Glutamatergic neuron (in vitro differentiated cells): ENCODE measurements around the gene HS2ST1. TPM values are rescaled to one million over a fixed set of nuclear protein-coding genes. Genes with fewer than 3 reads are reported as not detected.

Source experiments
- DNase-seq: peaks from one replicate; pipeline ENCODE4 v3.0.0; 2022
- H3K27ac Mint-ChIP-seq: one replicate; pipeline ENCODE4 v1.8.0; 2020; ENCODE audit warnings: mild to moderate bottlenecking, mixed read lengths, inconsistent platforms; ENCODE audit not compliant: unreplicated experiment
- H3K27me3 Mint-ChIP-seq: one replicate; pipeline ENCODE4 v1.8.0; 2020; ENCODE audit warnings: mild to moderate bottlenecking, moderate library complexity, mixed read lengths, inconsistent platforms; ENCODE audit not compliant: unreplicated experiment
- H3K36me3 Mint-ChIP-seq: one replicate; pipeline ENCODE4 v1.8.0; 2020; ENCODE audit warnings: mild to moderate bottlenecking, mixed read lengths, inconsistent platforms; ENCODE audit not compliant: unreplicated experiment
- H3K4me1 Mint-ChIP-seq: one replicate; pipeline ENCODE4 v1.8.0; 2020; ENCODE audit warnings: mild to moderate bottlenecking, low read depth, mixed read lengths, inconsistent platforms; ENCODE audit not compliant: unreplicated experiment
- H3K4me3 Mint-ChIP-seq: one replicate; pipeline ENCODE4 v1.8.0; 2020; ENCODE audit warnings: mild to moderate bottlenecking, mixed read lengths, inconsistent platforms; ENCODE audit not compliant: unreplicated experiment
- H3K9me3 Mint-ChIP-seq: one replicate; pipeline ENCODE4 v1.8.0; 2020; ENCODE audit warnings: mild to moderate bottlenecking, moderate library complexity, mixed read lengths, inconsistent platforms; ENCODE audit not compliant: unreplicated experiment
- CTCF ChIP-seq: fragments of 200-600 bp; sonication (generic); IDR thresholded peaks from one replicate; pipeline ENCODE4 v1.5.0; 2021; ENCODE audit not compliant: partially characterized antibody, unreplicated experiment
- total RNA-seq: library from RNA; stranded (reverse); fragmentation: NEBNext Ultra II Directional; extraction: Animal tissue kit (Norgen Biotek cat#: 25700); gene quantifications from one replicate; pipeline ENCODE4 v1.2.1, GENCODE V29; 2021; ENCODE audit not compliant: unreplicated experiment

Gene HS2ST1
- total RNA-seq, 1 donor from 2014 or later, result 12.9 TPM

DNA sequence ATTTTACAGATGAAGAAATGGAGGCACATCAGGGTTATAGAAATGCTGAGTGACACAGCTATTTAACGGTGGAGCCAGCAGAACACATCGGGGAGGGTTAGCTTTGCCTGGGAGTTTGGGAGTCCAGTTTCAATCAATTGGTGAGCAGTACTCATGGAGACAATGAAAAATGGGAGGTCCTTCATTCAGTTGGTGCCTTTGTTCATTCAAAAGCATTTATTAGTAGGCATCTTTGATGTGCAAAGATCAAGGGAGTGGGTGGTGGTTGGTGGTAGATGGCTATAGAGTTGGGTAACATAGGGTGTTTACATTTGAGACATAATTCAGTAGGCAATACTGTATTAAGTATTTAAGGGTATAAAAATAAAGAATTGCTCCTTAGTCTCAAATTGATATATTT, 230.5 kb downstream of the HS2ST1 start:
- Mint-ChIP-seq H3K4me3 (no peak overlapping the region), H3K4me1 (peaks cover 7% of the 10 kb centered on the region), H3K9me3 (no peaks in the 10 kb centered on the region), H3K27me3 (peaks cover 1% of the 10 kb centered on the region), H3K27ac (no peak overlapping the region), H3K36me3 (no peaks in the 10 kb centered on the region)
- no peak for TF ChIP-seq CTCF
- DNase-seq, result no peak

DNA sequence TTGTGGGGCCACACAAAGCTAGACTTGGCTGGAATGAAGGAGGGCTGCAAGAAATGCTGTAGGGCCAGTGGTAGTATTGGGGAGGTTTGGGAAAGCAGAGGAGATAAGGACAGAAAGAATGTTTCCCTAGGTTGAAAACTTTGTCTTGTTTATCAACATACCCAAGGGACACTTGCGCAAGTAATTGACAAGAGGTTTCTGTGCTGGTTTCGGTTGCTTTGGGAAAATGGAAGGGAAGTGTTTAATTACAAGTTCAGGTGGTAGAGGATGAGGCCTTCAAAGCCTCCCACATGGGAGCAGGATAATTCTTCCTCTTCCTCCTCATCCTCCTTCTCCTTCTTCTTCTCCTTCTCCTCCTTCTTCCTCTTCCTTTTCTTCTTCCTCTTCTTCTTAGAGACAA, 232.1 kb downstream of the HS2ST1 start:
- Mint-ChIP-seq H3K27me3 (peaks cover 4% of the 10 kb centered on the region), H3K4me1 (peaks cover 10% of the 10 kb centered on the region), H3K4me3 (no peak overlapping the region), H3K9me3 (no peaks in the 10 kb centered on the region), H3K27ac (no peak overlapping the region), H3K36me3 (no peaks in the 10 kb centered on the region)
- TF ChIP-seq CTCF, result no peak
- DNase-seq, result no peak

DNA sequence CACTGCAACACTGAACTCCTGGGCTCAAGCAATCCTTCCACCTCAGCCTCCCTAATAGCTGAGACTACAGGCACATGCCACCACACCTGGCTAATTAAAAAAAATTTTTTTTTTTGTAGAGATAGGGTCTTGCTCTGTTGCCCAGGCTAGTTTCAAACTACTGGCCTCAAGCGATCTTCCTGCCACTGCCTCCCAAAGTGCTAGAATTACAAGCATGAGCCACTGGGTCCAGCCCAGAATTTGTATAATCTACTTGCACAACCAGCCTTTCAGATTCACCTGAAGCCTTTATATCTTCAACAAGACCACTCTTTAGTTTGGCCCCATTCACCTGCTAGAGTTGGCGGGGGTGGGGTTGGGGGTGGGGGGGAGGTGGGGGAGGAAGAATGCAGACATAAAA, 232.6 kb downstream of the HS2ST1 start:
- peaks cover 15% of the 10 kb centered on the region for H3K4me1 Mint-ChIP-seq
- TF ChIP-seq CTCF, result no peak
- H3K27me3 Mint-ChIP-seq, result peaks cover 4% of the 10 kb centered on the region
- no peak overlapping the region for H3K27ac Mint-ChIP-seq
- no peak overlapping the region for H3K4me3 Mint-ChIP-seq
- no peaks in the 10 kb centered on the region for H3K36me3 Mint-ChIP-seq
- DNase-seq, result no peak
- H3K9me3 Mint-ChIP-seq, result no peaks in the 10 kb centered on the region

DNA sequence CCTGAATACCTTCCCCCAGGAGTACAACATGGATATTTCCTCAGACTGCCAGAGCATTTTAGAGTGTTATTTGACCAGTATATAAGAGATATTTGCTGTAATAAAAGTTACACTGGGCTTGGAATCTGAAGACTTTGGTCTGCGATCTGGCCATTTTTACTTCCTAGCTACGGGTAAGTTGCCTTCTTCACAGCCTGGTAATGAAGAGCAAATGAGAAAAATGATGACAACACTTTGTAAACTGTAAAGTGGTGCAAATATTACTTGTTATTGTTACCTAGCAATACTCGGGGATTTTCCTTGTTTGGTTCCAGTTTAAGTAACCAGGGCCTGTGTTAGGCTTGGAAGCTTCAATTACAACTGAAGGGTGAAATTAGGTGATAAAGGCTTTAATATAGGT, 233.4 kb downstream of the HS2ST1 start:
- Mint-ChIP-seq H3K4me1 (peaks cover 18% of the 10 kb centered on the region), H3K4me3 (no peak overlapping the region), H3K27ac (no peak overlapping the region), H3K9me3 (no peaks in the 10 kb centered on the region), H3K36me3 (no peaks in the 10 kb centered on the region), H3K27me3 (peaks cover 3% of the 10 kb centered on the region)
- no peak for TF ChIP-seq CTCF
- DNase-seq, result no peak

GRCh38 chr1:87148661-87149060, 234.2 kb downstream of the HS2ST1 start:
- Mint-ChIP-seq H3K36me3 (no peaks in the 10 kb centered on the region), H3K27me3 (peaks cover 3% of the 10 kb centered on the region), H3K4me3 (no peak overlapping the region), H3K27ac (no peak overlapping the region), H3K4me1 (peaks cover 18% of the 10 kb centered on the region), H3K9me3 (no peaks in the 10 kb centered on the region)
- DNase-seq, result no peak
- no peak for TF ChIP-seq CTCF
